ACC112 (cell line): Measurements from ENCODE around the gene KLK6.

Experiments
- H2AFZ ChIP-seq: fragments of 200-600 bp; sonication (generic); one replicate; pipeline ENCODE4 v1.6.0; 2017; ENCODE audit warnings: antibody characterized with exemption, low read length; ENCODE audit not compliant: unreplicated experiment
- H3K27ac ChIP-seq: fragments of 200-600 bp; sonication (generic); 2 replicates; pipeline ENCODE4 v1.5.1; 2014; ENCODE audit warnings: low read depth, mild to moderate bottlenecking, antibody characterized with exemption, low read length, moderate library complexity
- H3K27me3 ChIP-seq: fragments of 200-600 bp; sonication (generic); 2 replicates; pipeline ENCODE4 v1.6.1; 2014; ENCODE audit warnings: mild to moderate bottlenecking, antibody characterized with exemption, low read length, moderate library complexity, mixed read lengths; ENCODE audit not compliant: insufficient read depth
- H3K36me3 ChIP-seq: fragments of 200-600 bp; sonication (generic); 2 replicates; pipeline ENCODE4 v1.6.1; 2016; ENCODE audit warnings: mild to moderate bottlenecking, antibody characterized with exemption, low read length, moderate library complexity, mixed read lengths; ENCODE audit not compliant: insufficient read depth
- H3K4me1 ChIP-seq: fragments of 200-600 bp; sonication (generic); one replicate; pipeline ENCODE4 v1.6.1; 2016; ENCODE audit warnings: low read length, mixed read lengths; ENCODE audit not compliant: insufficient read depth, unreplicated experiment, control insufficient read depth
- H3K4me3 ChIP-seq: fragments of 200-600 bp; sonication (generic); 2 replicates; pipeline ENCODE4 v1.5.1; 2014; ENCODE audit warnings: mild to moderate bottlenecking, low read depth, low read length
- H3K79me2 ChIP-seq: fragments of 200-600 bp; sonication (generic); one replicate; pipeline ENCODE4 v1.6.0; 2016; ENCODE audit warnings: low read length; ENCODE audit not compliant: control insufficient read depth, unreplicated experiment, insufficient read depth

KLK6 gene

GRCh38 chr19:50957587-50957986, 11.8 kb downstream of the KLK6 start:
- H3K27me3 ChIP-seq = peaks cover 9% of the 10 kb centered on the region; the same call in 1 of the 2 replicates
- no peak overlapping the region for H2AFZ ChIP-seq
- no peak overlapping the region for H3K27ac ChIP-seq

DNA sequence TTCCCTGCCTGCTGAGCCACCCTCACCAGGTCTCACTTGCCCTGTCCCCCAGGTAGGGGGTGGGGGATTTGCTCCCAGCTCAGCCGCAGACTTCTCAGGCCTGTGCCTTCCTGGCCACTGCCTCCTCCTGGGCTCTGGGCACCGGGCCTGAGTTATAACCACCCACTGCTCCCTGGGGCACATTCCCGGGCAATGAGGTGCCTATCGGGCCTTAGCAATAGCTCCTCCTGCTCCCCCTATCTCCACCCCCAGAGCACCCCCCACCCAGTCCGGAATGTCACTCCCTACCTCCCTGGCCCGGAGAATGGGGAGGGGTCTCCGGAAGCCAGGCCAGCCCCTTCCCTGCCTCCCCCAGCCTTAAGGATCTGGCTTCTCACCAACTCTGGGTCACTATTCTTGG, 16.5 kb downstream of the KLK6 start, which contains the start of gene KLK5:
Gene KLK5, minus strand, starts transcription at position 129 of the 400 bp plus-strand sequence. CDS start 381 bp downstream, outside the sequence.
- Histone ChIP-seq H3K79me2 (no peaks in the 10 kb centered on the region), H3K36me3 (no peaks in the 10 kb centered on the region), H3K27ac (no peak within 1 kb of the TSS), H3K4me3 (no peak within 1 kb of the TSS), H3K4me1 (no peaks in the 10 kb centered on the region), H3K27me3 (peaks cover 11% of the 10 kb centered on the region; the same call in 1 of the 2 replicates), H2AFZ (no peak within 1 kb of the TSS)

More at GRCh38 chr19:50957587-50957986, 11.8 kb downstream of the KLK6 start:
- no peaks in the 10 kb centered on the region for H3K79me2 ChIP-seq
- no peaks in the 10 kb centered on the region for H3K36me3 ChIP-seq
- H3K4me1 ChIP-seq = no peaks in the 10 kb centered on the region
- H3K4me3 ChIP-seq = no peak overlapping the region

DNA sequence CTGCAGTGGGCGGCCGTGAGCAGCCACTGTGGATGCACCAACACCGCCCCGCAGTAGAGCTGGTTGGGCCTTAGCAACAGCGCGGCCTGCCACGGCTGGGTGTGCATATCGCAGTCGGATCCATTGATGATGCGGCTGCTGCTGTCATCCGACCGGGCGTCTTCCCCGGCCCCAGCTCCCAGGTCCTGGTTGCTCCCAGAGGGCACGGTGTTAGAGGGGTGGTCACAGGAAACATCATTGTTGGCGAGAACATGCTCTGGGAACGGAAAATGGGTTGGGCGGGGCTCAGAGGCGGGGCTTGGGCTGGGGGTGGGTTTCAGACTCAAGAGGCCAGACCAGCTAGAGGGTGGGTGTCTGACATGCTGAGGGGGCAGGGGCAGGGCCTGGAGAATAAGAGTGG, 19.5 kb downstream of the KLK6 start:
- H3K79me2 ChIP-seq = no peaks in the 10 kb centered on the region
- no peak overlapping the region for H2AFZ ChIP-seq
- no peak overlapping the region for H3K4me3 ChIP-seq
- H3K36me3 ChIP-seq = no peaks in the 10 kb centered on the region
- H3K27ac ChIP-seq = no peak overlapping the region
- no peaks in the 10 kb centered on the region for H3K4me1 ChIP-seq
- peaks cover 17% of the 10 kb centered on the region; the same call in 1 of the 2 replicates for H3K27me3 ChIP-seq

DNA sequence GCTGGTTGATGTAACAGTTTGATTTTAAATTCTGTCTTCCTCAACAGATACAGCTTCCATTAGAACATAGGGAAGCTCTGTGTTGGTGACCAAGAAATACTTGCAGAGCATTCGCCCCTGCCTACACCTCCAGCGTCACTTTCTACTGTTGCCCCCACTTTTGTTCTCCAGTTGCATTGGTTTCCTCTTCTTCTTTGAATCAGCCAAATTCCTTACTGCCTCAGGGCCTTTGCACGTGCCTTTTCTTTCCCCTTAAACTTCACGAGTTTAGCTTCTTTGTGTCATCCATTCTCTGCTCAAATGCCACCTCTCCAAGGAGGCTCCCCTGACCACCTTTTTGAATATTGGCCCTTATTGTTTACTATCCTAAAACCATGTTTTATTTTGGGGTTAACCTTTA, 22.3 kb downstream of the KLK6 start:
- no peak overlapping the region for H3K4me3 ChIP-seq
- H3K79me2 ChIP-seq = no peaks in the 10 kb centered on the region
- no peaks in the 10 kb centered on the region for H3K36me3 ChIP-seq
- H3K27me3 ChIP-seq = 0 out of 2 replicates have a peak, but pooled peaks cover 13% of the 10 kb centered on the region
- H3K4me1 ChIP-seq = no peaks in the 10 kb centered on the region
- H2AFZ ChIP-seq = no peak overlapping the region
- no peak overlapping the region for H3K27ac ChIP-seq

DNA sequence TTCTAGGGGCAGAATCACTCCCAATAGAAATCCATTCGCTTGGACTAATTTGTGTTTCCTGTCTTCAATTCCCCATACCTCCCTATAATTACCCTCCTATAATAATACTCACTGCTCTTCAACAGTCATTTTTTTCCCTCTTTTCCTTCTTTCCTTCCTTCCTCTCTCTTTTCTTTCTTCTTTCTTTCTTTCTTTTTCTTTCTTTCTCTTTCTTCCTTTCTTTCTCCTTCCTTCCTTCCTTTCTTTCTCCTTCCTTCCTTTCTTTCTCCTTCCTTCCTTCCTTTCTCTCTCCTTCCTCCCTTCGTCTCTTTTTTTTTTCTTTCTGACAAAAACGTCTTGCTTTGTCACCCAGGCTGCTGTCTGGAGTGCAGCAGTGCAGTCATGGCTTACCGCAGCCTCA, 24.6 kb downstream of the KLK6 start:
- no peak overlapping the region for H2AFZ ChIP-seq
- H3K79me2 ChIP-seq = no peaks in the 10 kb centered on the region
- no peak overlapping the region for H3K4me3 ChIP-seq
- no peak overlapping the region for H3K27ac ChIP-seq
- 0 out of 2 replicates have a peak, but pooled peaks cover 15% of the 10 kb centered on the region for H3K27me3 ChIP-seq
- H3K4me1 ChIP-seq = no peaks in the 10 kb centered on the region
- H3K36me3 ChIP-seq = no peaks in the 10 kb centered on the region

DNA sequence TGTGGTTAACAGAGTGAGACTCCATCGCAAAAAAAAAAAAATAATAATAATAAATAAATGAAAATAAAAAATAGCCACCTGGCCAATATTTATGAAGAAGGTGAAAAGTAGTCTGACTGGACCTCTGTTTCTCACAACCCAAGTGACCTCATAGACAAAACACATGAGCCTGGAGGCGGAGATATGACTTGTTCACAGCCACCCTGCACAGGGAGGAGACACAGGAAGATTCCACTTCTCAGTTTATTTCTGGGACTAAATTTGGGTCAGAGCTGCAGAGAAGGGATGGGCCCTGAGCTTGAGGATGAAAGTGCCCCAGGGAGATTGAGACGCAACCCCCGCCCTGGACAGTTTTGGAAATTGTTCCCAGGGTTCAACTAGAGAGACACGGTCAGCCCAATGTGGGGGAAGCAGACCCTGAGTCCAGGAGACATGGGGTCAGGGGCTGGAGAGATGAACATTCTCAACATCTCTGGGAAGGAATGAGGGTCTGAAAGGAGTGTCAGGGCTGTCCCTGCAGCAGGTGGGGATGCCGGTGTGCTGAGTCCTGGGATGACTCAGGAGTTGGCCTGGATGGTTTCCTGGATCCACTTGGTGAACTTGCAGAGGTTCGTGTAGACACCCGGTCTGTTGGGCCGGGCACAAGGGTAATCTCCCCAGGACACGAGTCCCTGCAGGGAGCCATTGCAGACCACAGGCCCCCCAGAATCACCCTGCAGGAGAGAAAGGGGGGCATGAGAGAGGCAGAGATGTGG, 26.1 kb downstream of the KLK6 start:
- H2AFZ ChIP-seq = no peak overlapping the region
- H3K36me3 ChIP-seq = no peaks in the 10 kb centered on the region
- no peaks in the 10 kb centered on the region for H3K4me1 ChIP-seq
- no peak overlapping the region for H3K4me3 ChIP-seq
- no peaks in the 10 kb centered on the region for H3K79me2 ChIP-seq
- H3K27ac ChIP-seq = no peak overlapping the region
- 0 out of 2 replicates have a peak, but pooled peaks cover 15% of the 10 kb centered on the region for H3K27me3 ChIP-seq

DNA sequence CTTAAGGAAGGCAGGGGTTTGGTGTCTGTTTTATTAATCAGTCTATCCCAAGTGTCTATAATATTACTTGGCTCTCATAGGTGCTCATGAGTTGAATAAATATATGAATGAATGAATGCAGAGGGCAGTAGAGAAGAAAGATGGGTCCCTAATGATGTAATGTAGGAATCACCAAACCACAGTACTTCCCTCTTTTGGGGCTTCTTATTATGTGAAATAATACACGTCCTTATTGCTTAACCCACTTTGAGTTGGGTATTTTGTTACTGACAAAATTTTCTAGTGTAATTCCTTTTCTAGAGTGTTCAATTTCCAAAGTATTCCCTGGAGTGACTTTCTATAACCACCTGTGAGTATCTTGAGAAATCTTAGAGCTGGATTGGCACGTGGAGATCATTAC, 29.8 kb downstream of the KLK6 start:
- no peak overlapping the region for H2AFZ ChIP-seq
- H3K27me3 ChIP-seq = 0 out of 2 replicates have a peak, but pooled peaks cover 2% of the 10 kb centered on the region
- H3K36me3 ChIP-seq = no peaks in the 10 kb centered on the region
- no peak overlapping the region for H3K27ac ChIP-seq
- H3K79me2 ChIP-seq = no peaks in the 10 kb centered on the region
- H3K4me1 ChIP-seq = no peaks in the 10 kb centered on the region
- H3K4me3 ChIP-seq = no peak overlapping the region

DNA sequence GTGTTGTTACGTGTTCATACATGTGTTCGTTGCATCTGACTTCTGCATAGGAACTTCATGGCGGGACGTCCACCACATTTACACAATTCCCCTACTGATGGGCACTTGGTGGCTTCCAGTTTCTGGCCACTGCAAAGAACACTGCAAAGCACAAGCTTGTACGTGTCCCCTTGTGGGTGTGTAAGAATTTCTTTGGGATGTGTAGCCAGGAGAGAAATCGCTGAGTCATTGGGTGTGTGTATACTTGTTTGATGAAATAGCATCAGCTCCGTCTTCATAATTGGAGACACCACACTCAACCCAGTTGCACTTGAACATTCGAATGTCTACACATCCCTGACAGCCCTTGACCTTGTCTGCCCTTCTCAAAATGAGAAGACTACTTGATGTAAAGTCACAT, 35.8 kb downstream of the KLK6 start:
- H3K4me1 ChIP-seq = peaks cover 5% of the 10 kb centered on the region
- no peaks in the 10 kb centered on the region for H3K36me3 ChIP-seq
- H3K4me3 ChIP-seq = no peak overlapping the region
- H3K27me3 ChIP-seq = no peaks in the 10 kb centered on the region
- no peaks in the 10 kb centered on the region for H3K79me2 ChIP-seq
- no peak overlapping the region for H3K27ac ChIP-seq
- no peak overlapping the region for H2AFZ ChIP-seq

DNA sequence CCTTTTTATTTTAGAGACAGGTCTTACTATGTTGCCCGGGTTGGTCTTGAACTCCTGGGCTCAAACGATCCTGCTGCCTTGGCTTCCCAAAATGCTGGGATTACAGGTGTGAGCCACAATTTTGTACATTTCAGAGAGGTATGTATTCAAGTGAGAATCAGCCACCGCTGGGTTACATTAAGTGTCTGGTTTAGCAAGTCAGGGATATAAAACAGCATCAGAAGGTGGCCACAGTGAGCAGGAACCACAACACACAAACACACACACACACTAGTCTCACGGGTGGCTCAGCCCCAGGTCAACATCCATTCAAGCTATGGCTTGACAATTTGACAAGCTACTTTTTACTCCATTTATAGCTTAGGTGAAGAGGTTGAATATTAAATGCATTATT, 36.7 kb downstream of the KLK6 start:
- Histone ChIP-seq H3K4me1 (peaks cover 5% of the 10 kb centered on the region), H3K4me3 (no peak overlapping the region), H3K36me3 (no peaks in the 10 kb centered on the region), H2AFZ (no peak overlapping the region), H3K27me3 (peaks cover 2% of the 10 kb centered on the region; the same call in 1 of the 2 replicates), H3K27ac (no peak overlapping the region), H3K79me2 (no peaks in the 10 kb centered on the region)

- peaks cover 7% of the 10 kb centered on the region; the same call in 1 of the 2 replicates for H3K27me3 ChIP-seq
- no peaks in the 10 kb centered on the region for H3K36me3 ChIP-seq
- no peak overlapping the region for H3K27ac ChIP-seq
- no peak overlapping the region for H3K4me3 ChIP-seq
- H3K4me1 ChIP-seq = peaks cover 5% of the 10 kb centered on the region
- no peak overlapping the region for H2AFZ ChIP-seq
- H3K79me2 ChIP-seq = no peaks in the 10 kb centered on the region
Observed at GRCh38 chr19:50932018-50932689, 37.2 kb downstream of the KLK6 start.
